Stimulated activated CD4-positive, alpha-beta T cell treated with anti-CD3 and anti-CD28 coated beads, Interleukin-15, amount 100 ng/mL, for 24 hours (primary cell): ENCODE results near the gene HARS1.
"Not testable (repeated sequence)": the region's sequence is repeated elsewhere in the genome, so short reads cannot be mapped to it uniquely, and the experiment has no call there.

Source experiments
- DNase-seq: peaks from one replicate; pipeline ENCODE4 v3.0.0-alpha.2; 2020

Gene HARS1

DNA sequence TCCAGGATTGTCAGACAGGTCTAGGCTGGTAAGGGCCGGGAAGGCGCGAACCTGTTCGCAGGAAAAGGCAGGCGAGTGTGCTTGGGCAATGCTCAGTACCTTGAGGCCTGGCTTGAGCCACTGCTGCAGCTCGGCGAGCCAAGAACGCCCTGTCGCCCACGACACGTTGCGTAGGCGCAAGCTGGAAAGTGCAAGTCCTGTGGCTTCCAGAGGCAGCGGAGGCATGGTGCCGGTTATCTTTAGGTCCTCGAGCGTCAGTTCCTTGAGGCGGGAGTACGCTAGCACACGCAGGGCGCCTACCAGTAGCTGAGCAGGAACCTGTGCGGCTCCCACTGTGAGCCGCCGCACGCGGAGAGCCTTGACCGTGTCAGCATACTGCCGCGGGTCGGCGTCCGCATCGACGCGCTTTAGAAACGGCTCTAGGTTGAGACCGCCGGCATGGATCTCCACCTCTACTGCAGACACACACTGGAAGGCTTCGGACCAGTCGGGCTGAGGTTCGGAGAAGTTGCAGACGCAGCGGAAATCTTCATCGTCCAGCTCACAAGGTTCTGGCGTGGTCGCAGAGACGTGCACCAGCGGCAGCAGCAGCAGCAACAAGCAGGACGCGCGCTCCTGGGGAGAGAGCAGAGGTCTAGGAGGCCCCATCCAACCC is 58.7 kb downstream of the HARS1 start:
- DNase-seq: peak; percentile 71

DNA sequence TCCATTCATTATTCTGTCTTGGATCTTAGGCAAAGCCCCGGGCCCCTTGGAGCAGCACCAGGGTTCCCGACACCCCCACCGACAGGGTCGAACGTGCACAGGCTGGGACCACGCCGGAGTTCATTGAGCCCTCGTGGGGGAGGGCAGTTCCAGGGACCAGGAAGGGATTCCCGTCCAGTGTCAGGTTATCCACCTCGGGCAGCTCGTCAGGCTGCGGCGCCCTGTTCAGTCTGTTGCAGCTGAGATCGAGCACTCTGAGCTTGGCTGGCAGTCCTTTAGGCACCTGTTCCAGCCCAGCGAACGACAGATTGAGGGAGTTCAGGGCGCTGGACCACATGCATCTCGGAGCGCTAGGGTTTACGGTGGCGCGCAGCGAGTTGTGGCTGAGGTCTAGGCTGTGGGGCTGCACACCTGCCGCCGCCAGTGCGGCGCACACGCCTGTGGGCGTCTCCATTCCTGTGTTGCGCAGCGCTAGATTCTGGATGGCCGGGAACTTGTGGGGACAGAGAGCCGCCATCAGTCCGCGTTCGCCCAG is 59.3 kb downstream of the HARS1 start:
- DNase-seq: peak; percentile 49

DNA sequence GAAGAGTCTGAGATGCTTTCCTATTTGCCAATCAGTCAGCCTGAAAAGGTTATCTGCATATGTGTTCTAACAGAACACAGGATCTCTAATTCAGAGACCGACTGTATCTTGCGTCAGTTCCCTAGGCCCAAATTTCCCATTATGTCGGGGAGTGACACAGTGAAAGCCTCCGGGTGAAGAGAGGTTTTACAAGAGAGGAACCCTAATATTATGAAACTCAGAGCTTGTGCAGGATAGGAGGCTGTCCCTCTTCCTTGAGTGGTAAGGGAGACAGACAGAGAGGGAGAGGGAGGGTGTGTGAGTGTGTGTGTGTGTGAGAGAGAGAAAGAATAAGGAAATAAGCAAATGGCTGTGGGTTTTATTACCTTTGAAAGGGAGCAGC is 60.1 kb downstream of the HARS1 start:
- DNase-seq: no peak

DNA sequence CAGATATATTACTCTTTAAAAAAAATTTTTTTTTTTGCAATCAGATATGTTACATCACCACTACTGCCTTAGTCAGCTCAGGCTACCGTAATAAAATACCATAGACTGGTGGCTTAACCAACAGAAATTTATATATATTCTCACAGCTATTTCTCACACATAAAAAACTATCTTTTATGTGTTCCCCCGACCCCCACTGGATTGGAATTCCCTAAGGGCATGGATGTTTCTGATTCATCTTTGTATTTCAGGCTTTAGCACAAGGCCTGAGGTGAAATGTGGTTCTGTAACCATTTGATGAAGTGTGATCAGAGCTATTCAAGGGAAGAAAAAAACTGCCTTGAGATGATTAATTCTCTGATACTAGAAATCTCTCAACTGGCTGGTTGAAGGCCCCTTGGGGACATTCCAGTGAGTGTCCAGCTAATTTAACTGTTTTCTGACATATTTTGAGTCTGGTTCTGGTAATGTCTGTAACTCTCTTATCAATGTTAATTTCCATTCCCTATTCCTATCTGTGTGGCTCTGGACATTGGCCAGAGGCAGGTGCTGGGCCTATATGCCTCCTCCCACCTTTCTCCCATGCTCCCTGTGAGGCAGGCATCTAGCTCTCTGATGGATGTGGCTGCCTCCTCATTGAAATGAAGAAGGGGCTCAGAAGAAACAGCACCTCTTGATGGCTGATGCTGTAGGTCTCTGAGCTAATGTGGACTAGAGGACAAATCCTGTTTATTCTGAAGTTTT is 60.7 kb downstream of the HARS1 start:
- no peak for DNase-seq

DNA sequence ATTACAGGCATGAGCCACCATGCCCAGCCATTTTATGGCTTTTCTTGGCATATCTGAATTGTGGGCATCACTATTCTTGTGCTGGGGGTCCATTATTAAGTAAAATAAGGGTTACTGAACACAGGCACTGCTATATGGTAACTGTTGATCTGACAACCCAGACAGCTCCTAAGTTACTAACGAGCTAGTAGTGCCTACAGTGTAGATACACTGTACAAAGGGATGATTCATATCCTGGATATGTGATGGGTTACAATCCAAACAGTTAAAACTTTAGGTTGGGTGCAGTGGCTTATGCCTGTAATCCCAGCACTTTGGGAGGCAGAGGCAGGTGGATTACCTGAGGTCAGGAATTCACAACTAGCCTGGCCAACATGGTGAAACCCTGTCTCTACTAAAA is 62.5 kb downstream of the HARS1 start:
- no peak for DNase-seq

DNA sequence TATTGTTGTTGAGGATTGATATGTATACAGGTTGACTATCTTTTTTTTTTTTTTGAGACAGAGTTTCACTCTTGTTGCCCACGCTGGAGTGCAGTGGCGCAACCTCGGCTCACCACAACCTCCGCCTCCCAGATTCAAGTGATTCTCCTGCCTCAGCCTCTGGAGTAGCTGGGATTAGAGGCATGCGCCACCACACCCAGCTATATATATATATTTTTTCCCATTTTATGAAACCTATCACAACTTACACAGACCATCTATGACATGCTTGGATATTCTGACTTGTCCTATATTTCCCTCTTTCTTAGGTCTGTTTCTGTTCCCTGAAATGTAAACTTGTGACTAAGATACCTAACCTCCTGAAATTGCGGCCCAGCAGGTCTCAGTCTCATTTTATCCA is 63.2 kb downstream of the HARS1 start:
- DNase-seq: no peak

DNA sequence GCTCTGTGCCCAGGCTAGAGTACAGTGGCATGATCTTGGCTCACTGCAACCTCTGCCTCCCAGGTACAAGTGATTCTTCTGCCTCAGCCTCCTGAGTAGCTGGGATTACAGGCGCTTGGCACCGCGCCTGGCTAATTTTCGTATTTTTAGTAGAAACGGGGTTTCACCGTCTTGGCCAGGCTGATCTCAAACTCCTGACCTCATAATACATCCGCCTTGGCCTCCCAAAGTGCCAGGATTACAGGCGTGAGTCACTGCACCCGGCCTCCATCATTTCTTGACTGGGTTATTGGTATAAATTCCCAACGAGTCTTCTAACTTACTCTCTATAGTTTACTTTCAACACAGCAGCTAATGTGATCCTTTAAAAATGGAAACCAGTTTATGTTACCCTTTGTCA is 66.3 kb downstream of the HARS1 start:
- not testable (repeated sequence) for DNase-seq
